Measurements from ENCODE around the gene USP40.

The USP40 gene

DNA sequence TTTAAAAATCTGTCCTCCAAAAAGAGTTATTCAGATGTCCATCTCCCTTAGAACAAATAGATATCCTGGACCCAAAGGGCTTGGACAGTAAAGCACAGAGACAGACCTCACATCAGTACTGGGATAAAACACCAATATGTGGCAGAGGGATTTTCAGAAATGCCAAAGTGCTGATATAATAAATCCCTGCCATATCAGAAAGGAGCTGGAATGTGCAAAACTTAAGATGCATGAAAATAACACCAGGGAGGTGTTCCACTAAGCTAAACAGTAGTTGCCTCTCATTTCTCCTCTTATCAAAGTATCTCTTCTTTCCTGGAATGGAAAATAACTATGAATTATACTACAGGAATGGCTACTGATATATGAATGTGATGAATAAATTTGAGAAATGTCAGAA, 13.2 kb downstream of the USP40 start:
- TF ChIP-seq POLR2AphosphoS5 (IDR thresholded peaks at IDR 0.05; ENCODE audit: low read depth, low read length), result no peak

DNA sequence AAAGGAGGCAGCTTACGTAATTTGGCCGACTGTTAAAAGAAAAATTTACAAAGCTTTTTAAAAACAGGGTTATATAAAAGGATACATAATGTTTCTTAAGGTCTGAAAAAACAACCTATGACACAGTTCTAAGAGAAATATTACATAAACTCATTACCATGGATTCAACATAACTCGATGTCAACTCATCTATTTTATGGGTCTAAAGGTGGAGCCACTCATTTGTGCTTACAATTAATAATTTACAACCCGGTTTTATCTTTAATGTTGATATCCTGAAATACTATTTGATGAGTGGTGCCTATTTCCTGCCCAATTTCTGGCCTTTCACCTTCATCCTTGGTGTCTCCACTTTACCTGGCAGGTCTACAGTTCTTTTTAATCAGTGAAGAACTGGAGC, 15.1 kb downstream of the USP40 start:
- TF ChIP-seq, protein P1, sequence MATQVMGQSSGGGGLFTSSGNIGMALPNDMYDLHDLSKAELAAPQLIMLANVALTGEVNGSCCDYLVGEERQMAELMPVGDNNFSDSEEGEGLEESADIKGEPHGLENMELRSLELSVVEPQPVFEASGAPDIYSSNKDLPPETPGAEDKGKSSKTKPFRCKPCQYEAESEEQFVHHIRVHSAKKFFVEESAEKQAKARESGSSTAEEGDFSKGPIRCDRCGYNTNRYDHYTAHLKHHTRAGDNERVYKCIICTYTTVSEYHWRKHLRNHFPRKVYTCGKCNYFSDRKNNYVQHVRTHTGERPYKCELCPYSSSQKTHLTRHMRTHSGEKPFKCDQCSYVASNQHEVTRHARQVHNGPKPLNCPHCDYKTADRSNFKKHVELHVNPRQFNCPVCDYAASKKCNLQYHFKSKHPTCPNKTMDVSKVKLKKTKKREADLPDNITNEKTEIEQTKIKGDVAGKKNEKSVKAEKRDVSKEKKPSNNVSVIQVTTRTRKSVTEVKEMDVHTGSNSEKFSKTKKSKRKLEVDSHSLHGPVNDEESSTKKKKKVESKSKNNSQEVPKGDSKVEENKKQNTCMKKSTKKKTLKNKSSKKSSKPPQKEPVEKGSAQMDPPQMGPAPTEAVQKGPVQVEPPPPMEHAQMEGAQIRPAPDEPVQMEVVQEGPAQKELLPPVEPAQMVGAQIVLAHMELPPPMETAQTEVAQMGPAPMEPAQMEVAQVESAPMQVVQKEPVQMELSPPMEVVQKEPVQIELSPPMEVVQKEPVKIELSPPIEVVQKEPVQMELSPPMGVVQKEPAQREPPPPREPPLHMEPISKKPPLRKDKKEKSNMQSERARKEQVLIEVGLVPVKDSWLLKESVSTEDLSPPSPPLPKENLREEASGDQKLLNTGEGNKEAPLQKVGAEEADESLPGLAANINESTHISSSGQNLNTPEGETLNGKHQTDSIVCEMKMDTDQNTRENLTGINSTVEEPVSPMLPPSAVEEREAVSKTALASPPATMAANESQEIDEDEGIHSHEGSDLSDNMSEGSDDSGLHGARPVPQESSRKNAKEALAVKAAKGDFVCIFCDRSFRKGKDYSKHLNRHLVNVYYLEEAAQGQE (IDR thresholded peaks at IDR 0.05; ENCODE audit: insufficient read depth in 1 of 2, low read depth in 2 of 2, low read length in 2 of 2), result no peak
- no peak for TF ChIP-seq SIN3A (IDR thresholded peaks at IDR 0.05; ENCODE audit: borderline replicate concordance, insufficient read depth, low read length)
- no peak for TF ChIP-seq TAF1 (IDR thresholded peaks at IDR 0.05; ENCODE audit: borderline replicate concordance, insufficient read depth, low read length)
- no peak for TF ChIP-seq POLR2AphosphoS5 (IDR thresholded peaks at IDR 0.05; ENCODE audit: low read depth, low read length)
- no peak for TF ChIP-seq FOXP2 (optimal IDR thresholded peaks at IDR 0.05; ENCODE audit: borderline replicate concordance, extremely low read depth, extremely low read length, insufficient read depth)

DNA sequence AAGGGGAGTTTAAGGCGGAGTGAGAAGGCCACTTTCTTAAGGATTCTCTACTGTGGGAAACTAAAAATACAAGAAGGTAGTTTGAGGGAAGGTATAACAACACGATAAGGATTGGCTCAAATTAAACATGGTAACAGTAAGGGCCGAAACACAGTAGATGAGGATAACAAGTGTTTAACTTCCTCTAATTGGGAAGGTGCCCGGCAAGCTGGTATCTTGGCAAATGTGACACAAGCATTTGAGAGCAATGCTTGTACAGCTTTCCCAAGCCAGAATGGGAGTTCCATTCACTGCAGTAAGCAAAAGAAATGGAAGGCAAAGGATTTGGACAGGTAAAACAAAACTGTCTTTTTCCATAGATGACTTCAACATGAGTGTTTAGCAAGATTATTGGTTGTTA, 19.8 kb downstream of the USP40 start:
- TF ChIP-seq FOXP2 (optimal IDR thresholded peaks at IDR 0.05; ENCODE audit: borderline replicate concordance, extremely low read depth, extremely low read length, insufficient read depth) (no peak), TAF1 (IDR thresholded peaks at IDR 0.05; ENCODE audit: borderline replicate concordance, insufficient read depth, low read length) (no peak), SIN3A (IDR thresholded peaks at IDR 0.05; ENCODE audit: borderline replicate concordance, insufficient read depth, low read length) (no peak), POLR2AphosphoS5 (IDR thresholded peaks at IDR 0.05; ENCODE audit: low read depth, low read length) (no peak)
- TF ChIP-seq, protein P1 (IDR thresholded peaks at IDR 0.05; ENCODE audit: insufficient read depth in 1 of 2, low read depth in 2 of 2, low read length in 2 of 2), result no peak

DNA sequence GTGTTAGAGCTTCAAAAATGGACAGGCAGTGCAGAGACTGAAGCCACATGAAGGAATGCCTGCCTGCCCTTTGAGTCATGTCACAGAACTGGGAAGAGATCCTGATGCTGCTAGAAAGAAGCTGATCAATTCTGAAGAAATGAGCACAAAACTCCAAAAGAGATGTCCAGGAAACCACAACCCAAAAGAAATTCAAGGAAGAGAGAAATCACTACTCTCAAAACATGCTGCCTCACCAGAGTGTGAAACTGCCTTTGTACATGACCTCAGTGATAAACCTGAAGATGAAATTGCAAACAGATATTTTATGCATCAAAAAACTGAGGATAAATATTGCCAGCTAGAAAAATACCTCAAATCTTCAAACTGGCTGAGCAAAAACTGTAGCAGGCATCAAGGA, 20.5 kb downstream of the USP40 start:
- TF ChIP-seq POLR2AphosphoS5 (IDR thresholded peaks at IDR 0.05; ENCODE audit: low read depth, low read length) (no peak), TAF1 (IDR thresholded peaks at IDR 0.05; ENCODE audit: borderline replicate concordance, insufficient read depth, low read length) (no peak)
- TF ChIP-seq, protein P1 (IDR thresholded peaks at IDR 0.05; ENCODE audit: insufficient read depth in 1 of 2, low read depth in 2 of 2, low read length in 2 of 2), result no peak

DNA sequence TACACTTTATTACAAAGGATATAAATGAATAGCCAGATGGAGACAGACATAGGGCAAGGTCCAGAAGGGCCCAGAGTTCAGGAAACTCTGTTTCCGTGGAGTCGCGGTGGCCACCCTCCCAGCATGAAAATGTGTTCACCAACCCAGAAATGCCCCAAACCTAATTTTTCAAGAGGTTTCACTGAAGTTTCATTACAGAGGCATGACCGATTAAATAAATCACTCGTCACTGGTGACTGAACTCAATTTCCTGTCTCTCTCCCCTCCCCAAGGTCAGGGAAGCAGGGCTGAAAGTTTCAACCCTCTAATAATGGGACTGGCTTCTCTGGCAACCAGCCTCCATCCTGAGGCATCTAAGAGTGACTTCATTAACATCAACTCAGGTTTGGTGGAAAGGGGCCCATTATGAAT, 22.4 kb downstream of the USP40 start:
- TF ChIP-seq TAF1 (IDR thresholded peaks at IDR 0.05; ENCODE audit: borderline replicate concordance, insufficient read depth, low read length) (no peak), POLR2AphosphoS5 (IDR thresholded peaks at IDR 0.05; ENCODE audit: low read depth, low read length) (no peak), FOXP2 (optimal IDR thresholded peaks at IDR 0.05; ENCODE audit: borderline replicate concordance, extremely low read depth, extremely low read length, insufficient read depth) (no peak), SIN3A (IDR thresholded peaks at IDR 0.05; ENCODE audit: borderline replicate concordance, insufficient read depth, low read length) (no peak)
- TF ChIP-seq, protein P1 (IDR thresholded peaks at IDR 0.05; ENCODE audit: insufficient read depth in 1 of 2, low read depth in 2 of 2, low read length in 2 of 2), result no peak

Measured in PFSK-1 (cell line).